Lung (tissue), 12 donors: ENCODE data around the gene GPR142. TPM values are rescaled to one million over a fixed set of nuclear protein-coding genes. Genes with fewer than 3 reads are reported as not detected.

Experiments
- ATAC-seq: fragments of 200-7000 bp; cut with Tn5 transposase; one replicate; pipeline ENCODE4 v1.9.1; 2020; ENCODE audit warnings: moderate number of reproducible peaks; ENCODE audit not compliant: insufficient read depth, low FRiP score
- DNase-seq, 3 donors: peaks; one replicate each; pipeline ENCODE4 v3.0.0-alpha.2; 2013 to 2017
- H3K27ac ChIP-seq, 2 donors: one replicate each; pipeline ENCODE4 v1.5.1; 2013; ENCODE audit warnings: mild to moderate bottlenecking in 2 of 2, moderate library complexity in 2 of 2, control low read depth in 1 of 2, inconsistent platforms in 1 of 2, low read depth in 1 of 2, low read length in 1 of 2
- H3K27me3 ChIP-seq, 3 donors: one replicate each; pipeline ENCODE4 v1.5.1; 2013; ENCODE audit warnings: low read length in 2 of 3; ENCODE audit not compliant: control insufficient read depth in 3 of 3, insufficient read depth in 3 of 3
- H3K36me3 ChIP-seq, 4 donors: one replicate each; pipeline ENCODE4 v1.5.1; 2013; ENCODE audit warnings: low read length in 4 of 4, mild to moderate bottlenecking in 1 of 4, moderate library complexity in 1 of 4; ENCODE audit not compliant: control insufficient read depth in 4 of 4, insufficient read depth in 4 of 4
- H3K4me1 ChIP-seq, 5 donors: one replicate each; pipeline ENCODE4 v1.5.1; 2013; ENCODE audit warnings: low read length in 5 of 5, mild to moderate bottlenecking in 2 of 5, moderate library complexity in 1 of 5; ENCODE audit not compliant: control insufficient read depth in 5 of 5, insufficient read depth in 5 of 5
- H3K4me3 ChIP-seq: one replicate; pipeline ENCODE4 v1.5.1; 2013; ENCODE audit warnings: mild to moderate bottlenecking, control low read depth, moderate library complexity
- H3K9ac ChIP-seq, 2 donors: one replicate each; pipeline ENCODE4 v1.5.1; 2013; ENCODE audit warnings: low read length in 2 of 2, control low read depth in 1 of 2; ENCODE audit not compliant: insufficient read depth in 1 of 2
- H3K9me3 ChIP-seq, 4 donors: one replicate each; pipeline ENCODE4 v1.5.1; 2013; ENCODE audit warnings: low read length in 3 of 4, mild to moderate bottlenecking in 1 of 4, moderate library complexity in 1 of 4; ENCODE audit not compliant: control insufficient read depth in 4 of 4, insufficient read depth in 3 of 4
- WGBS, 2 donors: extraction: QIAGEN DNeasy Blood & Tissue Kit; methylation state at CpG; one replicate each; pipeline ENCODE4 v1.1.7; 2013; 5-methylcytosine and 5-hydroxymethylcytosine counted together
- polyA plus RNA-seq, 2 donors: library from polyadenylated mRNA; stranded (reverse); fragments of 200-250 nt; gene quantifications; one replicate each; pipeline ENCODE4 v1.2.1, GENCODE V29; 2013
- total RNA-seq, 2 donors: library from RNA; depleted of rRNA in 1 of 2; stranded (reverse); fragments of >200 nt in 1 of 2; gene quantifications; one replicate each; pipeline ENCODE4 v1.2.1, GENCODE V29; 2014 to 2021
- TF ChIP-seq, protein P1 (sequence below): IDR thresholded peaks from 2 replicates; pipeline ENCODE4 v1.5.1; 2012; ENCODE audit warnings: mild to moderate bottlenecking; ENCODE audit errors: control extremely low read depth, extremely low read depth
- donor health status: control.
- donor health status: control.
- donor health status: Bipolar disorder and iron deficiency.
- donor health status: healthy.
- donor health status: DM: yes; HTN: yes; CAD: no.

GPR142 gene
- total and polyA plus RNA-seq, 4 donors: 0.03 TPM; not detected in 3

DNA sequence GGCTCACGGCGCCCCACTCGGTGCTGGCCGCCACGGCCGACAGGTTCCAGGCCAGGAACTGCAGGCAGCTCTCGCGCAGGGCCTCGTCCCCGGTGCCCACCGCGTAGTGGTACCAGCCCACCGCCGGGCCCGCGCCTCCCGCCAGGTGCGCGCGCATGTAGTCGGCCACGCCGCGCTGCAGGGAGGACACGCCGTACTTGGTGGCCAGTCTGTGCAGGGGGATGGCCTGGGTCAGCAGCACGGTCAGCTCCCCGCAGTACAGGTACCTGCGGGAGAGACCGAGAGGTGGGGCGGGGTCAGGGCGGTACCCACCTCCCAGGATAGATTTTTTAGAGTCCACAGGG, 9.9 kb upstream of the GPR142 start:
- TF ChIP-seq, protein P1, sequence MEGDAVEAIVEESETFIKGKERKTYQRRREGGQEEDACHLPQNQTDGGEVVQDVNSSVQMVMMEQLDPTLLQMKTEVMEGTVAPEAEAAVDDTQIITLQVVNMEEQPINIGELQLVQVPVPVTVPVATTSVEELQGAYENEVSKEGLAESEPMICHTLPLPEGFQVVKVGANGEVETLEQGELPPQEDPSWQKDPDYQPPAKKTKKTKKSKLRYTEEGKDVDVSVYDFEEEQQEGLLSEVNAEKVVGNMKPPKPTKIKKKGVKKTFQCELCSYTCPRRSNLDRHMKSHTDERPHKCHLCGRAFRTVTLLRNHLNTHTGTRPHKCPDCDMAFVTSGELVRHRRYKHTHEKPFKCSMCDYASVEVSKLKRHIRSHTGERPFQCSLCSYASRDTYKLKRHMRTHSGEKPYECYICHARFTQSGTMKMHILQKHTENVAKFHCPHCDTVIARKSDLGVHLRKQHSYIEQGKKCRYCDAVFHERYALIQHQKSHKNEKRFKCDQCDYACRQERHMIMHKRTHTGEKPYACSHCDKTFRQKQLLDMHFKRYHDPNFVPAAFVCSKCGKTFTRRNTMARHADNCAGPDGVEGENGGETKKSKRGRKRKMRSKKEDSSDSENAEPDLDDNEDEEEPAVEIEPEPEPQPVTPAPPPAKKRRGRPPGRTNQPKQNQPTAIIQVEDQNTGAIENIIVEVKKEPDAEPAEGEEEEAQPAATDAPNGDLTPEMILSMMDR: no peak
- Histone ChIP-seq H3K9ac (no peak overlapping the region), H3K9me3 (peaks cover 0 to 10% (median 0%) of the 10 kb centered on the region in 4 donors), H3K27me3 (peaks cover 37 to 54% (median 48%) of the 10 kb centered on the region in 3 donors), H3K4me1 (peaks cover 0 to 22% (median 2%) of the 10 kb centered on the region in 5 donors), H3K4me3 (no peak overlapping the region), H3K36me3 (no peaks in the 10 kb centered on the region), H3K27ac (no peak overlapping the region)
- 16 to 31% methylated on average over 29 to 32 of the region's 32 CpGs for WGBS, 2 donors
- ATAC-seq (no peak), DNase-seq (no peak)

GRCh38 chr17:74358697-74359096, 8.6 kb upstream of the GPR142 start:
- H3K9ac ChIP-seq: no peak overlapping the region
- H3K4me3 ChIP-seq: no peak overlapping the region
- ATAC-seq: no peak
- H3K36me3 ChIP-seq: no peaks in the 10 kb centered on the region
- H3K4me1 ChIP-seq: peaks cover 0 to 24% (median 4%) of the 10 kb centered on the region in 5 donors
- H3K27me3 ChIP-seq: peaks cover 30 to 42% (median 37%) of the 10 kb centered on the region in 3 donors
- TF ChIP-seq, protein P1: no peak
- 76 to 81% methylated on average over 9 of the region's 9 CpGs for WGBS, 2 donors
- peaks cover 0 to 10% (median 0%) of the 10 kb centered on the region in 4 donors for H3K9me3 ChIP-seq
- no peak for DNase-seq
- no peak overlapping the region for H3K27ac ChIP-seq

DNA sequence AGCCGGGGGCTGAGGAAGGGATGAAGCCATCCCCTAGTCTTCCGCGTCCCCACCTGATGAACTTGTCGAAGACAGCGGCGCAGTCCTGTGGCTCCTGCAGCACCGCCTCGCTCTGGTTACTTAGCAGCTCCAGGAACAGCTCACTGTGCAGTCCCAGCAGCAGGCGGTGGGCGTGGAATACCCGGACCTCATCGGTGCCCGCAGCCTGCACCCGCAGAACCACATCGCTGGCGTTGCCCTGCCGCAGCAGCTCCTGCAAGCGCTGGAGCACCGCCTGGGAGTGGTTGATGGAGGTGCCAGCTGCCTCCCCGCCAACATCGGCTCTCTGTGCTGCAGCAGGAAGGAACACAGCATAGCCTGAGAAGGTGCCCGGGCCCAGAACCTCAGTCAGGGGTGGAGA, 7.4 kb upstream of the GPR142 start:
- TF ChIP-seq, protein P1: no peak
- H3K4me3 ChIP-seq: no peak overlapping the region
- H3K9ac ChIP-seq: no peak overlapping the region
- WGBS, 2 donors: 92 to 94% methylated on average over 22 of the region's 22 CpGs
- H3K9me3 ChIP-seq: peaks cover 0 to 8% (median 0%) of the 10 kb centered on the region in 4 donors
- peaks cover 0 to 24% (median 4%) of the 10 kb centered on the region in 5 donors for H3K4me1 ChIP-seq
- peaks cover 18 to 33% (median 31%) of the 10 kb centered on the region in 3 donors for H3K27me3 ChIP-seq
- no peaks in the 10 kb centered on the region for H3K36me3 ChIP-seq
- DNase-seq (no peak), ATAC-seq (no peak)
- H3K27ac ChIP-seq: no peak overlapping the region

DNA sequence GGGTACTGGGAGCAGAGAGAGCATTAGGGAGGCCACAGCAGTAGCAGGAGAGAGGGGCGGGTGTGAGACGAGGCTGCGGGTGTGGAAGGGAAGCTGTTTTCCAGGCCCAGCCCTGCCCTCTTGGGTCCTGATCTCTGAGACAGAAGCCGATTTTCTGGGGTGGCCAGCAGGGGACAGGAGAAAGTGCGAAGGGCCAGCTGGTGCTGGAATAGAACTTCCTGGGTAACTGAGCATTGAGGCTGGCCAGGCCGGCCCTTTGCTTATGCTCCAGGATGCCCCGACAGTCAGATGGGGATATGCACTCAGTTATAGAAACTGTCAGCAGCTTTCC, 6.4 kb upstream of the GPR142 start:
- WGBS, 2 donors: 58 to 65% methylated on average over 7 of the region's 7 CpGs
- TF ChIP-seq, protein P1: no peak
- DNase-seq (no peak), ATAC-seq (no peak)
- H3K9ac ChIP-seq: no peak overlapping the region
- no peak overlapping the region for H3K4me3 ChIP-seq
- H3K27ac ChIP-seq: no peak overlapping the region
- no peaks in the 10 kb centered on the region for H3K36me3 ChIP-seq
- H3K4me1 ChIP-seq: peaks cover 0 to 24% (median 4%) of the 10 kb centered on the region in 5 donors
- H3K27me3 ChIP-seq: peaks cover 18 to 27% (median 21%) of the 10 kb centered on the region in 3 donors
- H3K9me3 ChIP-seq: peaks cover 0 to 8% (median 0%) of the 10 kb centered on the region in 4 donors
